ENCODE measurements around the gene UMODL1. TPM values are rescaled to one million over a fixed set of nuclear protein-coding genes. Genes with fewer than 3 reads are reported as not detected.

The UMODL1 gene
- total RNA-seq, 1 experiment from 2014 or later: not detected

GRCh38 chr21:42027085-42027821 lies 43.9 kb upstream of the UMODL1 start:
- Histone ChIP-seq H3K27me3 (ENCODE audit: insufficient read depth, low read length) (no peaks in the 10 kb centered on the region), H2AK5ac (ENCODE audit: insufficient read length, low read length) (no peak overlapping the region), H4K91ac (ENCODE audit: insufficient read length, low read depth, low read length) (no peak overlapping the region), H3K18ac (ENCODE audit: insufficient read length, low read depth, low read length) (peak overlapping the region; percentile 13), H3K14ac (ENCODE audit: insufficient read depth, low read length) (no peak overlapping the region), H3K79me2 (ENCODE audit: insufficient read depth, low read length) (no peaks in the 10 kb centered on the region), H3K23me2 (ENCODE audit: insufficient read length, low read depth, low read length, poor library complexity, severe bottlenecking) (peaks cover 6% of the 10 kb centered on the region), H3K4me1 (ENCODE audit: insufficient read depth, low read length) (no peaks in the 10 kb centered on the region), H2BK120ac (ENCODE audit: low read depth, low read length, poor library complexity, severe bottlenecking) (no peak overlapping the region), H2BK20ac (ENCODE audit: low read depth, low read length, poor library complexity, severe bottlenecking) (no peak overlapping the region), H4K8ac (replicated peaks; ENCODE audit: insufficient read length, low read depth, low read length) (peak overlapping the region; percentile 81), H2BK5ac (ENCODE audit: insufficient read length, low read length) (no peak overlapping the region), H2BK12ac (ENCODE audit: insufficient read length, low read depth, low read length) (no peak overlapping the region), H2BK15ac (ENCODE audit: low read depth, low read length) (no peak overlapping the region), H4K5ac (ENCODE audit: insufficient read length, low read depth, low read length) (peak overlapping the region; percentile 26), H3K4ac (ENCODE audit: low read depth, low read length) (no peak overlapping the region), H3T11ph (ENCODE audit: low read length) (no peak overlapping the region), H4K20me1 (ENCODE audit: control insufficient read depth, insufficient read depth, insufficient read length) (no peaks in the 10 kb centered on the region), H3K56ac (ENCODE audit: insufficient read length, low read depth, low read length) (no peak overlapping the region), H3K27ac (ENCODE audit: insufficient read length, low read depth, low read length) (no peak overlapping the region), H3K23ac (ENCODE audit: insufficient read length, low read depth, low read length) (no peak overlapping the region), H3K9ac (ENCODE audit: extremely low read depth, insufficient read length, low read length) (no peak overlapping the region), H3K79me1 (ENCODE audit: insufficient read depth, low read depth, low read length, poor library complexity, severe bottlenecking) (no peaks in the 10 kb centered on the region), H2AFZ (ENCODE audit: low read length) (no peak overlapping the region), H3K9me3 (ENCODE audit: control insufficient read depth, low read depth, low read length) (no peaks in the 10 kb centered on the region), H3K4me2 (ENCODE audit: insufficient read depth, insufficient read length, low read length) (no peak overlapping the region)
- TF ChIP-seq CTCF (conservative IDR thresholded peaks at IDR 0.05): no peak
- Mint-ChIP-seq H3K36me3 (ENCODE audit: insufficient read depth in 1 of 3, low read depth in 3 of 3) (no peaks in the 10 kb centered on the region), H3K4me1 (peaks cover 16 to 29% of the 10 kb centered on the region in 2 experiments), H3K27ac (no peak overlapping the region; a peak in 1 of 7 replicates), H3K9me3 (no peaks in the 10 kb centered on the region), H3K4me3 (no peak overlapping the region; a peak in 1 of 5 replicates), H3K27me3 (ENCODE audit: low read depth) (peaks cover 14% of the 10 kb centered on the region)
- WGBS (ENCODE audit: extremely low coverage, insufficient read length, low lambda C conversion rate): 100% methylated on average over 5 of the region's 6 CpGs
- DNase-seq: no peak
